AG04449 (cell line): Measurements from ENCODE around the gene FAM193B.

Experiments used
- CTCF ChIA-PET: fragments of 350-600 bp; formaldehyde crosslinking; extraction: SDS; loops from one replicate; lab custom pipeline; 2021; ENCODE audit warnings: antibody characterized with exemption; lab: Yijun Ruan, JAX
- POLR2A ChIA-PET: fragments of 400-600, 350-600 bp; formaldehyde crosslinking; extraction: SDS; loops from one replicate; lab custom pipeline; 2020; ENCODE audit warnings: antibody characterized with exemption, inconsistent platforms; lab: Yijun Ruan, JAX
- DNase-seq: peaks from one replicate; pipeline ENCODE4 v3.0.0-alpha.2; 2010; ENCODE audit warnings: low read depth, low spot score
- H3K4me3 ChIP-seq: 2 replicates; pipeline ENCODE4 v1.5.1; 2011; ENCODE audit warnings: low read depth, mild to moderate bottlenecking, control low read depth, low read length
- TF ChIP-seq, protein P1 (sequence below): IDR thresholded peaks from one replicate; pipeline ENCODE4 v1.5.1; 2011; ENCODE audit warnings: mild to moderate bottlenecking, moderate library complexity, low read length, control low read depth, inconsistent platforms; ENCODE audit not compliant: insufficient read depth; ENCODE audit errors: missing control alignments

FAM193B gene

DNA sequence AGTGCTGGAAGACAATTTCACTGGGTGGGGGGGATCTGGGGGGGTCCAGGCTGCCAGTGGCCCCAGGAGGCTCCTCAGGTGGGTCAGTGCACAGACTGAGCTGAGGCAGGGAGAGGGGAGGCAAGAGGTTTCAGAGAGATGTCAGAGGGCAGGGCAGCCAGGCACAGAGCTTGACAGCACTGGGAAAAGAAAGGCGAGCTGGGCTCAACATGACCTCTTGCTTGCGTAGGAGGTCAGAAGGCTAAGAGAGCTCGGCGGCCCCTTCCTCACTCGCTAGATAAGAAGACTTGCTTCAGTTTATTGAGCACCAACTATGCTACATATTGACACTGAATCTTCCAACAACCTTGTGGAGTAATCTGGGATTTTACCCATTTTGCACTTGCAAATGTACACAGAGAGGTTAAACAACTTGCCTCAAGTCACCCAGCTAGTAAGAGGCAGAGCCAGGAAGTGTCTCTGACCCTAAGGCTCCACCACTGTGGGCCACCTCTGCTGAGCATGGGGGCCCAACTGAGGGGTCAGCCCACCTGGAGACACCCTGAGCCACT, 60.5 kb downstream of the FAM193B start:
- CTCF ChIA-PET: interaction anchor here (1.2 to 16.4 kb wide), 5 partner anchors 8 to 103 kb away, joined by 3 to 261 read pairs (median 8); partner anchors contain the start of gene DBN1
- H3K4me3 ChIP-seq: peak overlapping the region; percentile 93
- TF ChIP-seq, protein P1, sequence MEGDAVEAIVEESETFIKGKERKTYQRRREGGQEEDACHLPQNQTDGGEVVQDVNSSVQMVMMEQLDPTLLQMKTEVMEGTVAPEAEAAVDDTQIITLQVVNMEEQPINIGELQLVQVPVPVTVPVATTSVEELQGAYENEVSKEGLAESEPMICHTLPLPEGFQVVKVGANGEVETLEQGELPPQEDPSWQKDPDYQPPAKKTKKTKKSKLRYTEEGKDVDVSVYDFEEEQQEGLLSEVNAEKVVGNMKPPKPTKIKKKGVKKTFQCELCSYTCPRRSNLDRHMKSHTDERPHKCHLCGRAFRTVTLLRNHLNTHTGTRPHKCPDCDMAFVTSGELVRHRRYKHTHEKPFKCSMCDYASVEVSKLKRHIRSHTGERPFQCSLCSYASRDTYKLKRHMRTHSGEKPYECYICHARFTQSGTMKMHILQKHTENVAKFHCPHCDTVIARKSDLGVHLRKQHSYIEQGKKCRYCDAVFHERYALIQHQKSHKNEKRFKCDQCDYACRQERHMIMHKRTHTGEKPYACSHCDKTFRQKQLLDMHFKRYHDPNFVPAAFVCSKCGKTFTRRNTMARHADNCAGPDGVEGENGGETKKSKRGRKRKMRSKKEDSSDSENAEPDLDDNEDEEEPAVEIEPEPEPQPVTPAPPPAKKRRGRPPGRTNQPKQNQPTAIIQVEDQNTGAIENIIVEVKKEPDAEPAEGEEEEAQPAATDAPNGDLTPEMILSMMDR: no peak
- DNase-seq: no peak
- POLR2A ChIA-PET: interaction anchor here (1.2 to 15.7 kb wide), 6 partner anchors 15 to 60 kb away, joined by 4 to 401 read pairs (median 6); partner anchors contain the start of genes DBN1 and DOK3

DNA sequence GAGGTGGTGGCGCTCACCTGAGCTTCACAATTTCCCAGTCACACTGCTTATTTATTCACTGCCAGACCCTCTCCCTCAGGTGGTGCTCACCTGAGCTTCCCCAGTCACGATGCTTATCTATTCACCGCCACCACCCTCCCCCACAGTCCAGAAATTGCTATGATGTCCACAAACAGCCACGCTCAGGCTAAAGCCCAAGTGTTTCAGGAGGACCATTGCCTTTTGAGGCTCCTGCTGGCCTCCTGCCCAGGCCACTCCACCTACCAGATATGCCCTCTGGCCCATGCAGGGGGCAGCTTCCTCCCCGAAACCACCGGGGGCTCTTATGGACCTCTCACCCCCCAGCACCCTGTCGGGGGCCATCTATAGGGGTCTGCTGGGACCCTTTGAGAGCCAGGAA, 61.5 kb downstream of the FAM193B start:
- TF ChIP-seq, protein P1: no peak
- ChIA-PET POLR2A (interaction anchor here (0.7 to 15.7 kb wide), 4 partner anchors 14 to 45 kb away, joined by 3 to 401 read pairs (median 4); partner anchors contain the start of gene DBN1), CTCF (interaction anchor here (0.9 to 16.4 kb wide), 7 partner anchors 9 to 102 kb away, joined by 3 to 261 read pairs (median 8); partner anchors contain the start of gene DBN1)
- H3K4me3 ChIP-seq: no peak overlapping the region; the same call in 1 of the 2 replicates
- no peak for DNase-seq

DNA sequence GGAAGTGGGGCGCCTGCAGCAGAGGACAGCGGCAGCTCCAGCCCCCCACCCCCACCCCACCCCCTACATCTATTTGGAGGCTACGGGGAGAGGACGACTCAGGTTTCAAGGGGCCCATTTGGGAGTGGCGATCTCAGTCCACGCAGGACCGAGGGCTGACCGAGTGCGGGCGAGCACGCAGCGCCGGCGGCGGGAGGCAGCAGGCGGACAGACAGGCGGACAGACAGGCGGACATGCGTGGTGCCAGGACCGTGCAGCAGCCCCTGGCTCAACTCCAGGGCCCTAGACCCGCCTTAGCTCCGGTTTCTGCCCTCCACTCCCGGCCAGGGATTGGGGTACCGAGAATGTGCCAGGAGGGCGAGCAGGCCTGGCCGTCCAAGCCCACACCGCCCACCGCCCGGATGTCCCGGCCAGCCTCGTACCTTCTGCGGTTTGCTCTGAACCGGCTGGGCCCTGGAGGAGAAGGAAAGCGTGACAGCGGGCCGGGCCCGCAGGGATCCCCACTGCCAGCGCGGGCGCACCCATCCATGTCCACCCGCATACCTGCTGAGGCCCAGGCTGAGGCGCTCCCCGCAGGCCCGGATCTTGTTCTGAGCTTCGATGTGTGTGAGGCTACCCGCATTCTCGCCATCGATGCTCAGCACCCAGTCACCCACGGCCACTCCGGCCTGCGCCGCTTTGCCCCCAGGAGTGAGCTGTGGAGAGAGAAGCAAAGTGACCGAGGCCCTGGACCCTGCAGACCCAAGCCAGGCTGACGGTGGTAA, 62.2 kb downstream of the FAM193B start:
- CTCF ChIA-PET: interaction anchor here (0.9 to 16.4 kb wide), 7 partner anchors 9 to 102 kb away, joined by 3 to 261 read pairs (median 8); partner anchors contain the start of gene DBN1
- H3K4me3 ChIP-seq: no peak overlapping the region; the same call in 1 of the 2 replicates
- TF ChIP-seq, protein P1: no peak
- POLR2A ChIA-PET: interaction anchor here (0.7 to 15.7 kb wide), 4 partner anchors 14 to 44 kb away, joined by 3 to 401 read pairs (median 4); partner anchors contain the start of gene DBN1
- DNase-seq: no peak

DNA sequence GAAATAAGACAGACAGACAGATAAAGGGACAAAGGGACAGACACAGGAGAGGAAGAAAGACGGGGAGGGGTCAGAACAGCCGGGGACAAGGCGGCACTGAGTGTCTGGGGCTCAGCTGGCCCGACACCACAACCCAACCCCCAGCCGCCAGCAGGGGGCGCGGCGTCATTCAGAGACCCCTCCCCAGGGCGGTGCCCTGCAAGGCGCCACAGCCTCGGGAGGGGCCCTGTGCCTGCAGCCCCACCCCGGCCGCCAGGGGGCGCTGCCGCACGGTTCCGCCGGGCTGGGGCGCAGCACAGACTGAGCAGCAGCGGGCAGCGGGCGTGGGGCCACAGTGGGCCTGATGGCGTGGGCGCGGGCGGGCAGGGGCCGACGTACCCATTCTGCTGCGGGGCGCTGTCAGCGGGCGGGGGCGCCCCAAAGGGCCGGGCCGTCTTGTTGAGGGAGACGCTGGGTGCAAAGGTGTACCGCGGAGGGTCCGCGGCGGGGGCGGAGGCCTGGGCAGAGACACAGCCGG, 62.9 kb downstream of the FAM193B start:
- ChIA-PET CTCF (interaction anchor here (1.3 to 16.4 kb wide), 3 partner anchors 10 to 24 kb away, joined by 4 to 261 read pairs (median 13); partner anchors contain the start of gene DBN1), POLR2A (interaction anchor here (15.7 kb wide), 1 partner anchor 14 kb away, joined by 401 read pairs; the partner anchor contains the start of gene DBN1)
- no peak overlapping the region for H3K4me3 ChIP-seq
- TF ChIP-seq, protein P1: peak; percentile 80
- no peak for DNase-seq

DNA sequence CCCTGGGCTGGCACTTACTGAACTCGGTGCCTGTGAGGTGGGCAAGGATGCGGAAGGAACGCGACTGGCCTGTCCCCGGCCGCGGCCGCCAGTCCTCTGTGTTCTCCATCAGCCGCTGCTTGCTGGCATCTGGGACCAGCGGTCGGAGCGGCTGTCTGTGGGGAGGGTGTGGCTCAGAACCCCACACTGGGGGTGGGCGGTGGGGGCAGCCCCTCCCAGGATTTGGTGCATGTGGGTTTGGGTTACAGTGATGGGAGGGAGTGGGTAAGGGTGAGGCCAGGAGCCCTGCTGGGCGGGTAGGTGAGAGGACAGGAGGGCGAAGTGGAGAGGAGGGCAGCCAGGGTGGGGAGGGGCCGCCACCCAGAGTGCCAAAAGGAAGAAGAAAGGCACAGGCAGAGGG, 63.4 kb downstream of the FAM193B start:
- TF ChIP-seq, protein P1: no peak
- no peak overlapping the region for H3K4me3 ChIP-seq
- ChIA-PET CTCF (interaction anchor here (16.4 kb wide), 1 partner anchor 15 kb away, joined by 261 read pairs; the partner anchor contains the start of gene DBN1), POLR2A (interaction anchor here (15.7 kb wide), 1 partner anchor 13 kb away, joined by 401 read pairs; the partner anchor contains the start of gene DBN1)
- no peak for DNase-seq
